ENCODE measurements around the gene NT5DC4. TPM values are rescaled to one million over a fixed set of nuclear protein-coding genes. Genes with fewer than 3 reads are reported as not detected.
"Not testable (repeated sequence)": the region's sequence is repeated elsewhere in the genome, so short reads cannot be mapped to it uniquely, and the experiment has no call there.

The NT5DC4 gene
- total and polyA plus RNA-seq, 2 of the 4 experiments (the other 2 are of a cell fraction), result not detected

DNA sequence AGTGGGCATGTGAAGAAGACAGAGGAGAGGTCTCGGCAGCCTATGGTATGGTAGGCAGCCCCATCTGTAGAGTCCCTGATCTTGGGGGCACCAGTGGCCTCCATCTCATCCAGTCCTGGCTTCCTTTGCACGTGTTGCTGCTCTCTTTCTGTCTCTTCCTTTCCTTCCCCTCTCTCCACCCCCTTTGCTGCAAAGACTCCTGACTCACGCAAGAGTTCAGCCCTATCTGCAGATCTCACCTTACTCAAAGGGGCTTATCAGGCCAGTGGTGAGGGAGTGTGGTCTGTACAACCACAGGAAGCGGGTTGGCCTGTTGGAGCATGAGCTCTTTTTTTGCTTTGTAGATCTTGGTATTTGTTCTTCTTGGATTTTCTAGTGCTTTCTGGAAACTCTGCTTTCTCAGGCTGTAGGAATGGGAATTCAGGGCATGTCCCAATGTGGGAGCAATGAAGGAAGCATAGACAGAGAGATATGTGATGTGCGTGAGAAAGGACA, 14.6 kb upstream of the NT5DC4 start:
- Histone ChIP-seq H3K23ac (ENCODE audit: low read depth, low read length) (no peak overlapping the region), H2BK5ac (ENCODE audit: low read depth, low read length, poor library complexity, severe bottlenecking) (no peak overlapping the region), H2BK20ac (ENCODE audit: low read depth, low read length) (no peak overlapping the region), H3K4me2 (ENCODE audit: low read depth, low read length) (no peak overlapping the region), H3K9ac (ENCODE audit: low read depth, low read length) (no peak overlapping the region), H3K4me3 (ENCODE audit: insufficient read depth, low read depth, low read length) (no peak overlapping the region), H3K4ac (ENCODE audit: low read depth, low read length) (no peak overlapping the region), H2BK120ac (ENCODE audit: low read depth, low read length) (no peak overlapping the region), H3K56ac (ENCODE audit: extremely low read depth, insufficient read depth, low read length) (no peak overlapping the region), H2AK5ac (ENCODE audit: low read depth, low read length) (no peak overlapping the region), H3K36me3 (ENCODE audit: control insufficient read depth, insufficient read depth, low read length) (no peaks in the 10 kb centered on the region), H3K14ac (replicated peaks; ENCODE audit: low read depth, low read length) (no peak overlapping the region), H3K9me3 (ENCODE audit: control insufficient read depth, insufficient read depth, low read length) (no peaks in the 10 kb centered on the region), H3K27ac (ENCODE audit: insufficient read depth, low read length) (no peak overlapping the region), H2AK9ac (replicated peaks; ENCODE audit: low read depth, low read length, poor library complexity) (no peak overlapping the region), H4K5ac (ENCODE audit: low read depth, low read length) (no peak overlapping the region), H4K91ac (ENCODE audit: insufficient read depth, low read depth, low read length) (no peak overlapping the region), H3K27me3 (ENCODE audit: control insufficient read depth, insufficient read depth, low read length) (peaks cover 3% of the 10 kb centered on the region; the same call in 1 of the 2 replicates), H2AFZ (replicated peaks; ENCODE audit: low read length, poor library complexity) (peak overlapping the region; percentile 78), H4K20me1 (ENCODE audit: insufficient read depth, low read length) (no peaks in the 10 kb centered on the region), H3K4me1 (ENCODE audit: control insufficient read depth, insufficient read depth, low read length) (0 out of 2 replicates have a peak, but pooled peaks cover 4% of the 10 kb centered on the region), H3K79me1 (ENCODE audit: low read depth in 1 of 2, low read length in 2 of 2) (no peaks in the 10 kb centered on the region), H4K8ac (ENCODE audit: low read depth in 2 of 2, low read length in 2 of 2) (no peak overlapping the region), H2BK15ac (ENCODE audit: low read depth, low read length) (no peak overlapping the region), H3K9me1 (ENCODE audit: insufficient read depth, low read length) (no peaks in the 10 kb centered on the region), H3K18ac (ENCODE audit: low read depth, low read length) (no peak overlapping the region)
- no CpG with 5 or more reads among the region's 5 CpGs for WGBS, 2 experiments (ENCODE audit: extremely low coverage in 2 of 2, insufficient read length in 1 of 2)
- DNase-seq, result peak; percentile 79
- dilution Hi-C loops (cut with HindIII; ENCODE audit: low sequenced_read_pairs, unreplicated experiment), result no loop called here
- in situ Hi-C loops (cut with MboI; ENCODE audit: low sequenced_read_pairs), result no loop called here
- no TSS peak for BruUV-seq (replicated peaks)
- intact Hi-C loops (cut with micrococcal nuclease), result no loop called here
- ChIA-PET CTCF (interaction anchor here (0.5 kb wide), 1 partner anchor 29 kb away, joined by 3 read pairs; no protein-coding TSS in a partner anchor), POLR2A (ENCODE audit: unreplicated experiment) (no interaction called here)
- peak; percentile 60; the same call in 1 of the 2 replicates for ATAC-seq (ENCODE audit: low read depth)
- TF ChIP-seq MAFK (IDR thresholded peaks at IDR 0.05; ENCODE audit: low read depth, low read length) (no peak), BHLHE40 (IDR thresholded peaks at IDR 0.05; ENCODE audit: low read depth, low read length) (peak; percentile 14; the same call in 1 of the 2 replicates)

- H4K5ac ChIP-seq (ENCODE audit: low read depth, low read length); DNase-seq; H2AK5ac ChIP-seq (ENCODE audit: low read depth, low read length); H2BK20ac ChIP-seq (ENCODE audit: low read depth, low read length); H3K27me3 ChIP-seq (ENCODE audit: control insufficient read depth, insufficient read depth, low read length); H3K27ac ChIP-seq (ENCODE audit: insufficient read depth, low read length); H3K56ac ChIP-seq (ENCODE audit: extremely low read depth, insufficient read depth, low read length); H3K14ac ChIP-seq (replicated peaks; ENCODE audit: low read depth, low read length); H3K9me1 ChIP-seq (ENCODE audit: insufficient read depth, low read length); ATAC-seq (ENCODE audit: low read depth); H3K79me1 ChIP-seq (ENCODE audit: low read depth in 1 of 2, low read length in 2 of 2); intact Hi-C loops (cut with micrococcal nuclease); BruUV-seq (replicated peaks); H2AFZ ChIP-seq (replicated peaks; ENCODE audit: low read length, poor library complexity); H4K8ac ChIP-seq (ENCODE audit: low read depth in 2 of 2, low read length in 2 of 2); H4K20me1 ChIP-seq (ENCODE audit: insufficient read depth, low read length); H4K91ac ChIP-seq (ENCODE audit: insufficient read depth, low read depth, low read length); H2AK9ac ChIP-seq (replicated peaks; ENCODE audit: low read depth, low read length, poor library complexity); H2BK5ac ChIP-seq (ENCODE audit: low read depth, low read length, poor library complexity, severe bottlenecking); dilution Hi-C loops (cut with HindIII; ENCODE audit: low sequenced_read_pairs, unreplicated experiment); H3K4me3 ChIP-seq (ENCODE audit: insufficient read depth, low read depth, low read length); POLR2A ChIA-PET (ENCODE audit: unreplicated experiment); CTCF ChIA-PET; H3K4ac ChIP-seq (ENCODE audit: low read depth, low read length); H3K9me3 ChIP-seq (ENCODE audit: control insufficient read depth, insufficient read depth, low read length); H2BK15ac ChIP-seq (ENCODE audit: low read depth, low read length); H3K4me1 ChIP-seq (ENCODE audit: control insufficient read depth, insufficient read depth, low read length); in situ Hi-C loops (cut with MboI; ENCODE audit: low sequenced_read_pairs); H3K9ac ChIP-seq (ENCODE audit: low read depth, low read length); H3K23ac ChIP-seq (ENCODE audit: low read depth, low read length); H3K4me2 ChIP-seq (ENCODE audit: low read depth, low read length); H2BK120ac ChIP-seq (ENCODE audit: low read depth, low read length); H3K18ac ChIP-seq (ENCODE audit: low read depth, low read length); H3K36me3 ChIP-seq (ENCODE audit: control insufficient read depth, insufficient read depth, low read length): not testable (repeated sequence)
- WGBS, 2 experiments (ENCODE audit: extremely low coverage in 2 of 2, insufficient read length in 1 of 2), result 73% methylated on average over 3 of the region's 9 CpGs; no CpG with 5 or more reads in 1 of the 2 experiments
These were observed 13.9 kb upstream of the NT5DC4 start for GRCh38 chr2:112706947-112707346.

All from IMR-90 (cell line).